ENCODE measurements around the gene CD4.
"Not testable (repeated sequence)": the region's sequence is repeated elsewhere in the genome, so short reads cannot be mapped to it uniquely, and the experiment has no call there.

The CD4 gene

GRCh38 chr12:6851153-6851920, 62.0 kb downstream of the CD4 start, which contains the start of gene CDCA3:
TSS of gene CDCA3 (minus strand) at chr12:6851286. CDS start at chr12:6850952, 334 bp downstream.
- peak; percentile 99 for DNase-seq

GRCh38 chr12:6851921-6852650, 62.8 kb downstream of the CD4 start, which contains the start of gene USP5:
TSS of gene USP5 (plus strand) at chr12:6852150. CDS start at chr12:6852180, 30 bp downstream.
- DNase-seq, result peak; percentile 100

DNA sequence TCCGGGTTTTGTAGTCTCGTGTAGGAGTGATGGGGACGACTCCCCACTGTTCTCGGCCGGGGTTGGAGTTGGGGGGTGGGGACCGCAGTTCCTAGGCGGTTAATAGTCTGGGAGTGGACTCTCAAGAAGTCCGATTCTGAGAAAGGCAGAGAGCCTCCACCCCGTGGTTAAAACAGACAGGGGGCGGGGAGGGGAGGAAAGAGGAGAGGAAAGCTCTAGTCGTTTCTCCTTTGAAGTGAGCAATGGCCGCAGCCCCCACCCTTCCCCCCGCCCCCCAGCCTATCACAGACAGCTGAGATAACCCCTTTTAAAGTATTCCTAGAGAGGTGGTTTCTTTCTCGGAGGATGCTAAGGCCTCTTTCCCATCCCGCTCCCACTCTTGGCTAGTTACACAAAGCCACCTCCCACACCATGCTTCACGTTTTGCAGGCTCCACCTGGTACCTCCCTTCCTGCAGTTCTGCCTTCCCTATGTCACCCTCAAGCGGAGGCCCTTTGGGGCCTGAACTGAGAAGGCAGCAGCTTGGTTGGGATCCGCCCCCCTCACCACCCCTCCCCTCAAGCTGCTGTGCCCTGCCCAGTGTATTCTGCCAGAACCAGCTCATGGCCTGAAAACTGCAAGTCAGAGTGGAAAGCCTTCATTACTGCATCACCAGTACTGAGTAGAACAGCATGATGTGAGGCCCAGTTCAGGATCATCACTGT, 63.5 kb downstream of the CD4 start:
- peak; percentile 67 for DNase-seq

GRCh38 chr12:6853626-6854025, 64.3 kb downstream of the CD4 start:
- DNase-seq, result no peak

DNA sequence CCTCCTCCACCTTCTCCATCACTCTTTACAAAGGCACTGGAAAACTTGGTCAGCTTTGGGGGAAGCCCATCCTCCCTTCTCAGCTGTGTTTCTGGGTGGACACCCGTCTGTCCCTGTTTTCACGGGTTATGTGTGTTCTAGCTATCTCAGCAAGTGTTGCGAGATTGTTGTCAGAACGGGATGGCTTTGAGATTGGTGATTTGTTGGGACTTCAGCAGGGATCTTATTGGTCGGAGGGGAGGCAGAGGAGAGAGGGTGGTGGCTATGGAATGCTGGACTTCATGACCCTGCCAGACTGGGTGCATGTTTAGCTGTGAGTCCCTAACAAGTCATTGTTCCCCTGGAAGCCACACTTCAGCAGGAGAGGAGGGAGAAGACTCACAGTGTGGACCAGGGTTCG, 64.7 kb downstream of the CD4 start:
- no peak for DNase-seq

GRCh38 chr12:6855322-6855721, 66.0 kb downstream of the CD4 start:
- no peak for DNase-seq

DNA sequence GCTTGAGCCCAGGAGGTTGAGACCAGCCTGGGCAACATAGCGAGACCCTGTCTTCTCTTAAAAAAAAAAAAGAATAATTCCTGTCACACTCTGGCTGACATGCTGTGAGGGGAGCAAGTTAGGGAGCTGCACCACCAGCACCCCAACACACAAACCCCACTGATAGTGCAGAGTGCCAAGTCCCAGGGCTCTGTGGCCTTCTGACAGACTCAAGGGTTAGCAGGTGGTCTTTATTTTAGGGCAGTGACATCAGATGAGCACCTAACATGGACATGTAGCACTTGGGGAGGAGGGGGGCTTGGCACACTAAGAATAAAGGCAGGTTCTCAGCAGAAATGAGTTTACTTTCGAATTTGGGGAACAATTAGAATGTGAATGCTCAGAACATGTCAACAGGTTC, 69.5 kb downstream of the CD4 start:
- DNase-seq, result no peak

DNA sequence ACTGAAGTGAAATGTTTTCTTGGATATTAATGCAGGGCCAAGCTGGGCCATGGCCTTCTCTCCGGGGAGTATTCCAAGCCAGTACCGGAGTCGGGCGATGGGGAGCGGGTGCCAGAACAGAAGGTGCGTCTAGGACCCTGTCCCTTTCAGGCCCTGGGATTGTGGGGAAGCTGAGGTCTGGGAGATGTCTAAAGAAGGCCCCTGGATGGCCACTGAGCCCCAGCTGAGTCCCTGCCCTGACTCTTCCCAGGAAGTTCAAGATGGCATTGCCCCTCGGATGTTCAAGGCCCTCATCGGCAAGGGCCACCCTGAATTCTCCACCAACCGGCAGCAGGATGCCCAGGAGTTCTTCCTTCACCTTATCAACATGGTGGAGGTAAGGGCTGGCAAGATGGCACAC, 70.8 kb downstream of the CD4 start:
- DNase-seq, result no peak

GRCh38 chr12:6860942-6861341, 71.6 kb downstream of the CD4 start:
- no peak for DNase-seq

- no peak for DNase-seq
Observed at GRCh38 chr12:6861391-6861790, 72.1 kb downstream of the CD4 start.

- DNase-seq, result no peak
Observed at GRCh38 chr12:6863033-6863432, 73.7 kb downstream of the CD4 start.

DNA sequence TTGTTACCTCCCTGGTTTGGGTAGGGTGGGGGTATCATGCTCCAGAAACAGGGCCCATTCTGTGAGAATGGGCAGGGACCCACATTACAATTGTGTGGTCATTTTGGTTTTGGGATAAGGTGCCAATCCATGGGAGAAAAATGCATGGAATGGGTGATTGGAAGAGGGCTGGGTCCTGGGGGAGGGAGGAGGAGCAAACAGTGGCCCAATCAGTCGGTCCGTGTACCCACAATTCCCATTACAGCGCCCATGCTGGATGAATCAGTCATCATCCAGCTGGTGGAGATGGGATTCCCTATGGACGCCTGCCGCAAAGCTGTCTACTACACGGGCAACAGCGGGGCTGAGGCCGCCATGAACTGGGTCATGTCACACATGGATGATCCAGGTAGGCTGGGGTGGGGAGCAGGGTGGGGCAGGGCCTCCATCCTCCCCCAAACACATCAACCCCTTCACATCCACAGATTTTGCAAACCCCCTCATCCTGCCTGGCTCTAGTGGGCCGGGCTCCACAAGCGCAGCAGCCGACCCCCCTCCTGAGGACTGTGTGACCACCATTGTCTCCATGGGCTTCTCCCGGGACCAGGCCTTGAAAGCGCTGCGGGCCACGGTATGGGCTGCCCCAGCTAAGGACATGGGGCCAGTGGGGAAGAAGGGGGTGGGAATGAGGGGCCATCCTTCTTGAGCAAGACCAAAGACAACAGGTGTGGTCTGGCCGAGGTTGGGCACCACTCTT, 74.4 kb downstream of the CD4 start:
- DNase-seq, result no peak

- not testable (repeated sequence) for DNase-seq
Observed at GRCh38 chr12:6865307-6865706, 76.0 kb downstream of the CD4 start.

- peak; percentile 37 for DNase-seq
Observed at GRCh38 chr12:6866163-6866919, 77.0 kb downstream of the CD4 start.

DNA sequence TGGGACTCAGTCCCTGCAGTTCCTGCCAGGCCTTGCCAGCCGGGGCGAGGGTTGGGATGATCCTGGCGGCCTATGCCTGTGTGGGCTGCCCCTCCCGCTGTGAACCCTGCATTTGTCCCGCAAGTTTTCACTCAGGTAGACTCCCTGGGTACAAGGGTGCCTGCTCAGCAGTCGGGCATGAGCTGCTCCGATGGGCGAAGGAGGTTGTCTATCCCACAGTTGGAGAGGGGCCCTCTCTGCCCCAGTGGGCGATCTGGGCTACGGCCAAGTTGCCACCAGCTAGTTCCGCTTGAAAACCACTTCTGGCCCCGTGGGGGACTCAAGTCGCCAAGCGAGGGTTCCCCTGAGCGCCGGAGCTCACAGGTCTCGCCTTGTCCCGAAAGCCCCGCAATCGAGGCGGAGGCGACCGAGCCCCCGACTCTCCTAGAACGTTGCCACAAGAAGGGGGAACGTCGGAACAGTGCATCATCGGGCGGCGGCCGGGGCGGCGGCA, 77.6 kb downstream of the CD4 start:
- DNase-seq, result no peak

DNA sequence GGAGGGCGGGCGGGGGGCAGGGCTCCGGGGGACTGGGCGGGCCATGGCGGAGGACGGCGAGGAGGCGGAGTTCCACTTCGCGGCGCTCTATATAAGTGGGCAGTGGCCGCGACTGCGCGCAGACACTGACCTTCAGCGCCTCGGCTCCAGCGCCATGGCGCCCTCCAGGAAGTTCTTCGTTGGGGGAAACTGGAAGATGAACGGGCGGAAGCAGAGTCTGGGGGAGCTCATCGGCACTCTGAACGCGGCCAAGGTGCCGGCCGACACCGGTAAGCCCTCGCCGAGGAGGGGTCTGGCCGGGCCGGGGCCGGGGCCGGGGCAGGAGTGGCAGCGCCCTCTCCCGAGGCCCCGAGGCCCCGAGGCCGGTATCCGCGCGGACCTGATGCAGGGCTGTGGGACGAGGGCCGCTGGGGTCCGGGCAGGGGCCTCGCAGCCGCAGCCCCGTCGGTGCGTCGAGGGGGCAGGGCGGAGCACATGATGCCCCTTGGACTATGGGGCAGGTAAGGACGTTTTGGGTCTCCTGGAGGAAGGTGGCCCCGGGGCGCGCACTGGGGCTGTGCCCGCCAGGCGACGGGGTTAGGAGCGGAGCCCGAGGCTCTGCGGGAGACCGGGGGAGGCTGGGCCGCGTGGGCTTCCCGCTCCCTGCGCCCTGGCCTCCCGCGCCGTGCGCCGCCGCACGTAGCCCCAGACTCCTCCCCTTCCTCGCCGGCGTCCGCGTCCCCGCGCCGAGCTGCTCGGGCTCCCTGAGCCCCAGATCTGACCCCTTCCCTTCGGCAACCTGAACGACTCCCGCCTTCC, 78.3 kb downstream of the CD4 start, which contains the start of gene TPI1:
TPI1 (plus strand) TSS at position 119 of the 798 bp plus-strand sequence; CDS start at position 155, 36 bp downstream.
- peak; percentile 90 for DNase-seq

- peak; percentile 28 for DNase-seq
Observed at GRCh38 chr12:6868211-6869048, 79.1 kb downstream of the CD4 start.

DNA sequence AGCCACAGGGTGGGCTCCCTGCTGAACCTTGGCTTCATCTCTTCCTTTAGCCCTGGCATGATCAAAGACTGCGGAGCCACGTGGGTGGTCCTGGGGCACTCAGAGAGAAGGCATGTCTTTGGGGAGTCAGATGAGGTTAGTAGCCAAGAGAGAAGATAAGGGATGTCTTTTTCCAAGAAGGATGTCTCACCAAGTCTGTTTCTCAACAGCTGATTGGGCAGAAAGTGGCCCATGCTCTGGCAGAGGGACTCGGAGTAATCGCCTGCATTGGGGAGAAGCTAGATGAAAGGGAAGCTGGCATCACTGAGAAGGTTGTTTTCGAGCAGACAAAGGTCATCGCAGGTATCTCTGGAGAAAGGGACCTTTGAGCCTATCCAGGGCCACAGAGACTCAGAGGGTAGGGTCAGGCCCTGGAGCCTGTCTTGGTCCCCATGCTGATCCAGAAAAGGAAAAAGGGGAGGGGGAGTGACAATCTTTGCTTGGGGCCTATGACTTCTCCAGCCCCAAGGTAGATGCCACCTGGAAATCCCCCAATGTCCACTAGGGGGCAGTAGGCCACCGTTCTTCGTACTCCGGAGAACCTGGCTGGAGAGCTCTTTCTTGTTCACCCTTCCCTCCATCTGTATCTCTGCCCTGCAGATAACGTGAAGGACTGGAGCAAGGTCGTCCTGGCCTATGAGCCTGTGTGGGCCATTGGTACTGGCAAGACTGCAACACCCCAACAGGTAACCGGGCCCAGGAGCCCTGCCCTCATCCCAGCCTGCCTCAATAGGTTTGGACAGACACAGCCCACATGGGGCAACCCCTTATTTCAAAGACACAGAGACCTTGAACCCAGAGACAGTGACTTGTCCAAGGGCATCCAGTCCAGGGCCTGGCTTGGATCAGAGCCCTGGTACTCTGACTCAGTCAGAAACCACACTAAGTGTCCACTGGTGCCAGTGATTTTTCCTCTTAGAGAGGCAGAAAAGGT, 80.0 kb downstream of the CD4 start:
- DNase-seq, result peak; percentile 82

DNA sequence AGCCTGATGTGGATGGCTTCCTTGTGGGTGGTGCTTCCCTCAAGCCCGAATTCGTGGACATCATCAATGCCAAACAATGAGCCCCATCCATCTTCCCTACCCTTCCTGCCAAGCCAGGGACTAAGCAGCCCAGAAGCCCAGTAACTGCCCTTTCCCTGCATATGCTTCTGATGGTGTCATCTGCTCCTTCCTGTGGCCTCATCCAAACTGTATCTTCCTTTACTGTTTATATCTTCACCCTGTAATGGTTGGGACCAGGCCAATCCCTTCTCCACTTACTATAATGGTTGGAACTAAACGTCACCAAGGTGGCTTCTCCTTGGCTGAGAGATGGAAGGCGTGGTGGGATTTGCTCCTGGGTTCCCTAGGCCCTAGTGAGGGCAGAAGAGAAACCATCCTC, 81.0 kb downstream of the CD4 start:
- DNase-seq, result not testable (repeated sequence)

Measured in NCI-H69 (cell line).